ENCODE data around the gene RHPN2.

Gene RHPN2

GRCh38 chr19:33093420-33094210 lies 28.9 kb upstream of the RHPN2 start:
- TF ChIP-seq CTCF (IDR thresholded peaks at IDR 0.05; ENCODE audit: low read depth, low read length, missing control alignments), result no peak
- Histone ChIP-seq H3K4me3 (ENCODE audit: low read depth, low read length) (no peak overlapping the region), H3K36me3 (replicated peaks) (peaks cover 51% of the 10 kb centered on the region), H3K27me3 (replicated peaks) (no peaks in the 10 kb centered on the region), H3K27ac (no peak overlapping the region)
- DNase-seq, result no peak
- in situ Hi-C loops (cut with HindIII; ENCODE audit: low pct_ligation_motif_present, low sequenced_read_pairs), result no loop called here

- H3K27me3 ChIP-seq (replicated peaks), result no peaks in the 10 kb centered on the region
- peaks cover 31% of the 10 kb centered on the region for H3K36me3 ChIP-seq (replicated peaks)
- in situ Hi-C loops (cut with HindIII; ENCODE audit: low pct_ligation_motif_present, low sequenced_read_pairs), result no loop called here
- TF ChIP-seq CTCF (IDR thresholded peaks at IDR 0.05; ENCODE audit: low read depth, low read length, missing control alignments), result no peak
- no peak overlapping the region for H3K4me3 ChIP-seq (ENCODE audit: low read depth, low read length)
- H3K27ac ChIP-seq, result no peak overlapping the region
- no peak for DNase-seq
Observed at GRCh38 chr19:33090179-33090578, 25.5 kb upstream of the RHPN2 start.

GRCh38 chr19:33089010-33089409 lies 24.3 kb upstream of the RHPN2 start:
- no peak for TF ChIP-seq CTCF (IDR thresholded peaks at IDR 0.05; ENCODE audit: low read depth, low read length, missing control alignments)
- H3K27me3 ChIP-seq (replicated peaks), result no peaks in the 10 kb centered on the region
- H3K27ac ChIP-seq, result no peak overlapping the region
- in situ Hi-C loops (cut with HindIII; ENCODE audit: low pct_ligation_motif_present, low sequenced_read_pairs), result no loop called here
- no peak for DNase-seq
- H3K36me3 ChIP-seq (replicated peaks), result peaks cover 24% of the 10 kb centered on the region
- H3K4me3 ChIP-seq (ENCODE audit: low read depth, low read length), result no peak overlapping the region

GRCh38 chr19:33086955-33087354 lies 22.3 kb upstream of the RHPN2 start:
- Histone ChIP-seq H3K27me3 (replicated peaks) (no peaks in the 10 kb centered on the region), H3K4me3 (ENCODE audit: low read depth, low read length) (no peak overlapping the region), H3K36me3 (replicated peaks) (peaks cover 11% of the 10 kb centered on the region), H3K27ac (no peak overlapping the region)
- no peak for TF ChIP-seq CTCF (IDR thresholded peaks at IDR 0.05; ENCODE audit: low read depth, low read length, missing control alignments)
- DNase-seq, result no peak
- in situ Hi-C loops (cut with HindIII; ENCODE audit: low pct_ligation_motif_present, low sequenced_read_pairs), result no loop called here

- peaks cover 7% of the 10 kb centered on the region for H3K36me3 ChIP-seq (replicated peaks)
- no peak overlapping the region for H3K4me3 ChIP-seq (ENCODE audit: low read depth, low read length)
- TF ChIP-seq CTCF (IDR thresholded peaks at IDR 0.05; ENCODE audit: low read depth, low read length, missing control alignments), result no peak
- no peaks in the 10 kb centered on the region for H3K27me3 ChIP-seq (replicated peaks)
- DNase-seq, result no peak
- H3K27ac ChIP-seq, result no peak overlapping the region
- in situ Hi-C loops (cut with HindIII; ENCODE audit: low pct_ligation_motif_present, low sequenced_read_pairs), result no loop called here
Observed at GRCh38 chr19:33085570-33086128, 21.0 kb upstream of the RHPN2 start.

Data from brain microvascular endothelial cell (primary cell).